GM12872 (cell line): ENCODE results near the gene ADK.

Source experiments
- CTCF ChIP-seq: IDR thresholded peaks from 3 replicates; pipeline ENCODE4 v1.5.1; 2011; ENCODE audit warnings: low read depth, mild to moderate bottlenecking, low read length, moderate library complexity; ENCODE audit not compliant: insufficient read depth

The ADK gene

GRCh38 chr10:74541375-74541774 is 390.4 kb downstream of the ADK start:
- no peak for TF ChIP-seq CTCF

- TF ChIP-seq CTCF: no peak
Measured at GRCh38 chr10:74542077-74542476, 391.1 kb downstream of the ADK start.

- no peak for TF ChIP-seq CTCF
Measured at GRCh38 chr10:74543276-74543675, 392.3 kb downstream of the ADK start.

DNA sequence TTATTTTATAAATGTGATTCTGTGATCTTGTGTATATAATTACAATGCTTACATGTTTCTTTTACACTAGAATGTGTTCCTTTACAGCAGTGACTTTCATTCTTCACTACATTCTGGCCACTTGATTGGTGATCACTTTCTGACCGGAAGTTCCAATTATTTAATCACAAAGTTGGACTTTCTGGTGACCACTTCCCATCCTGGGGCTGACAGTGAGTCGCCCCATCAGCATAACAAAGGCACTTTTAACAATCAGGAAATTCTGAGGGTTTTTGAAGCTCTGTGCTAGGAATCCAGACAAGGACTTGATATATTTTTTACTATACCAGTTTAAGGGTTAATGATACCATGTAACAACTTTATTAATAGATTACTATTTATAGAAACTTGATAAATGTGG is 393.1 kb downstream of the ADK start:
- no peak for TF ChIP-seq CTCF

DNA sequence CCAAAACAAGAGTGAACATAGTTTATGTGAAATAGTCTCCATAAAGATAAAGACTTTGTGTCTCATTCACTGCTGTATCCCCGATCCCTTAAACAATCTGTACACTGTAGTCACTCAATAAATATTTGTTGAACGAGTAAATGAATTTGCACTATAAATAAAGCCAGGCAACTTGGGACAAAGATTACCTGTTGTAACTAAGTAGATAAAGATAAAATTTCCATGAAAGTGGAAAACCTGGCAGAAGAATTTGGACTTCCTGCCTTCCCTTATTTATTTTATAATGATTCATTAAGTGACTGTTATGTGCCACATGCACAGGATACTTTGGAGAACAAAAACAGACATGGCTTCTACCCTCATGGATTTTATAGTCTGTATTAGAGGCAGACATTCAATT is 397.7 kb downstream of the ADK start:
- TF ChIP-seq CTCF: no peak

DNA sequence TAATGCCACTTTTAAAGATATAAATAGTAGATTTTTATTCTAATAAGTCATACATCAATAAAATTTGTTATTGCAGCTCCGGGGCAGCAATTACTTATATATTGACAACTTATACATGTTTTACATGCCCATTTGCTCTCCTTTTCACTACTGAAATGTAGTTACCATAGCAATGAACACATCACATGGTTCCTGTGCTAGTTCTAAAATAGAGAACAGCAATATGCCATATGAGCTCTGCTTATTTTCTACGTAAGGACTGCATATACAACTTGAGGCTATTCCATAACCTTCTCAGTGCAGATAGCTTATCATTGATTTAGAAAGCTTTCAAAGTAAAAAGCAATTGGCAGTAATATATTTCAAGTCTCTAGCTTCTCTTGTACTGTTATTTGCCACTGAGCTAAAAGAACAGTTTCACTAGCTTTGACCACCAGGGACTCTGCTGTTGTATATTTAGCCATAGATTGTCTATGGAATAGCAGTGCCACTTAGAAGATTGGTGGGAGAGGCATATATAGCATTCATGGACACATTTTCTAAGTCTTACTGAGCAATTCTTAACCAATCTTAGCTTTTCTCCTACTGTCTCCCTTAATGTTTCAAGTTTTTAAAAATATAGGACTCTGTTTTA is 405.2 kb downstream of the ADK start:
- no peak for TF ChIP-seq CTCF

GRCh38 chr10:74557098-74557497 is 406.1 kb downstream of the ADK start:
- TF ChIP-seq CTCF: no peak
